GM23338 (cell line): ENCODE data around the gene NSD1. TPM values are rescaled to one million over a fixed set of nuclear protein-coding genes. Genes with fewer than 3 reads are reported as not detected.

Experiments
- ATAC-seq: fragments of 200-7000 bp; cut with Tn5 transposase; 3 replicates; pipeline ENCODE4 v1.9.1; 2020
- DNase-seq: peaks from one replicate; pipeline ENCODE4 v3.0.0-alpha.2; 2015; ENCODE audit warnings: low spot score
- H2AFZ ChIP-seq: fragments of 200-600 bp; sonication (generic); 2 replicates; pipeline ENCODE4 v1.8.0; 2016; ENCODE audit warnings: antibody characterized with exemption, mild to moderate bottlenecking, moderate library complexity
- H3F3A ChIP-seq: fragments of 200-600 bp; sonication (generic); replicated peaks from 2 replicates; pipeline ENCODE4 v1.8.0; 2017; ENCODE audit warnings: antibody characterized with exemption, mixed run types, low read depth
- H3K27ac ChIP-seq: fragments of 200-600 bp; sonication (generic); 2 replicates; pipeline ENCODE4 v1.6.1; 2016; ENCODE audit warnings: low read depth
- H3K27me3 ChIP-seq: fragments of 200-600 bp; sonication (generic); 2 replicates; pipeline ENCODE4 v1.8.0; 2016; ENCODE audit warnings: mild to moderate bottlenecking, mixed run types, moderate library complexity; ENCODE audit not compliant: insufficient read depth
- H3K36me3 ChIP-seq: fragments of 200-600 bp; sonication (generic); 2 replicates; pipeline ENCODE4 v1.8.0; 2016; ENCODE audit warnings: mild to moderate bottlenecking; ENCODE audit not compliant: insufficient read depth
- H3K4me1 ChIP-seq: fragments of 200-600 bp; sonication (generic); 2 replicates; pipeline ENCODE4 v1.8.0; 2016; ENCODE audit warnings: mild to moderate bottlenecking, moderate library complexity; ENCODE audit not compliant: insufficient read depth
- H3K4me2 ChIP-seq: fragments of 200-600 bp; sonication (generic); 2 replicates; pipeline ENCODE4 v1.7.1; 2017; ENCODE audit warnings: mixed run types
- H3K4me3 ChIP-seq: fragments of 200-600 bp; sonication (generic); 2 replicates; pipeline ENCODE4 v1.6.1; 2016; ENCODE audit warnings: mixed run types
- H3K79me2 ChIP-seq: fragments of 200-600 bp; sonication (generic); replicated peaks from 2 replicates; pipeline ENCODE4 v1.8.0; 2017; ENCODE audit warnings: mild to moderate bottlenecking; ENCODE audit not compliant: insufficient read depth
- H3K9me2 ChIP-seq: fragments of 200-600 bp; sonication (generic); 2 replicates; pipeline ENCODE4 v1.8.0; 2017; ENCODE audit not compliant: insufficient read depth
- H4K20me1 ChIP-seq: fragments of 200-600 bp; sonication (generic); replicated peaks from 2 replicates; pipeline ENCODE4 v1.8.0; 2017; ENCODE audit warnings: mild to moderate bottlenecking; ENCODE audit not compliant: insufficient read depth
- H3K27ac Mint-ChIP-seq: 2 replicates; pipeline ENCODE4 v1.8.0; 2020; ENCODE audit warnings: inconsistent platforms, mild to moderate bottlenecking, moderate library complexity, mixed read lengths
- H3K27me3 Mint-ChIP-seq: 3 replicates; pipeline ENCODE4 v1.8.0; 2022; ENCODE audit warnings: low read depth, mild to moderate bottlenecking, moderate library complexity, mixed read lengths, inconsistent platforms; ENCODE audit not compliant: insufficient read depth, poor library complexity
- H3K36me3 Mint-ChIP-seq: 3 replicates; pipeline ENCODE4 v1.8.0; 2021; ENCODE audit warnings: low read depth, mild to moderate bottlenecking, inconsistent platforms, moderate library complexity, mixed read lengths
- H3K4me1 Mint-ChIP-seq: 3 replicates; pipeline ENCODE4 v1.8.0; 2020; ENCODE audit warnings: mild to moderate bottlenecking, inconsistent platforms, mixed read lengths
- H3K4me3 Mint-ChIP-seq: 3 replicates; pipeline ENCODE4 v1.8.0; 2021; ENCODE audit warnings: moderate library complexity, mild to moderate bottlenecking, inconsistent platforms, mixed read lengths
- H3K9me3 Mint-ChIP-seq: 3 replicates; pipeline ENCODE4 v1.8.0; 2020; ENCODE audit warnings: moderate library complexity, mild to moderate bottlenecking, inconsistent platforms, mixed read lengths
- CREB1 ChIP-seq: fragments of 250-450 bp; sonication (Bioruptor Pico); IDR thresholded peaks from 2 replicates; pipeline ENCODE4 v1.5.0; 2020; ENCODE audit warnings: low read depth, mild to moderate bottlenecking, moderate library complexity
- CTCF ChIP-seq, 2 experiments: fragments of 200-600 bp in 1 of 2; sonication (generic) in 1 of 2; conservative IDR thresholded peaks; 2 replicates each; pipeline versions ENCODE4 v1.5.1 to v1.6.1; 2016 to 2017; ENCODE audit warnings: antibody characterized with exemption in 2 of 2, low read depth in 2 of 2, mild to moderate bottlenecking in 2 of 2, moderate library complexity in 1 of 2
- ETS1 ChIP-seq: IDR thresholded peaks from 2 replicates; pipeline ENCODE4 v1.6.1; 2016; ENCODE audit warnings: antibody characterized with exemption
- EZH2 ChIP-seq: fragments of 200-600 bp; sonication (generic); IDR thresholded peaks from one replicate; pipeline ENCODE4 v1.8.0; 2017; ENCODE audit warnings: antibody characterized with exemption, mild to moderate bottlenecking, low read depth; ENCODE audit not compliant: unreplicated experiment
- EZH2phosphoT487 ChIP-seq: fragments of 200-600 bp; sonication (generic); IDR thresholded peaks from one replicate; pipeline ENCODE4 v1.8.1; 2018; ENCODE audit warnings: antibody characterized with exemption; ENCODE audit not compliant: unreplicated experiment
- JUNB ChIP-seq: IDR thresholded peaks from one replicate; pipeline ENCODE4 v1.6.1; 2016; ENCODE audit warnings: antibody characterized with exemption; ENCODE audit not compliant: unreplicated experiment
- NANOG ChIP-seq: IDR thresholded peaks from 2 replicates; pipeline ENCODE4 v1.6.1; 2016; ENCODE audit warnings: antibody characterized with exemption, borderline replicate concordance
- POLR2AphosphoS5 ChIP-seq: IDR thresholded peaks from 2 replicates; pipeline ENCODE4 v1.6.1; 2016; ENCODE audit warnings: antibody characterized with exemption, low read depth
- REST ChIP-seq: IDR thresholded peaks from one replicate; pipeline ENCODE4 v1.6.1; 2018; ENCODE audit warnings: antibody characterized with exemption; ENCODE audit not compliant: unreplicated experiment
- STAT1 ChIP-seq: IDR thresholded peaks from one replicate; pipeline ENCODE4 v1.6.1; 2016; ENCODE audit warnings: antibody characterized with exemption; ENCODE audit not compliant: unreplicated experiment
- ZNF114 ChIP-seq: fragments of 250-450 bp; sonication (Bioruptor Pico); IDR thresholded peaks from 2 replicates; pipeline ENCODE4 v1.5.0; 2020; ENCODE audit warnings: mild to moderate bottlenecking, moderate library complexity
- ZNF331 ChIP-seq: fragments of 250-450 bp; sonication (Bioruptor Pico); IDR thresholded peaks from 2 replicates; pipeline ENCODE4 v1.5.0; 2020; ENCODE audit warnings: low read depth, mild to moderate bottlenecking, moderate library complexity
- ZNF462 ChIP-seq: fragments of 250-450 bp; sonication (Bioruptor Pico); IDR thresholded peaks from 2 replicates; pipeline ENCODE4 v1.5.0; 2020; ENCODE audit warnings: mild to moderate bottlenecking, moderate library complexity
- polyA plus RNA-seq: library from polyadenylated mRNA; unstranded; fragments of >200 nt; fragmentation: Nextera tagmentation; extraction: Ambion mirVana; gene quantifications from 2 replicates; pipeline ENCODE4 v1.2.1, GENCODE V29; 2016
- total RNA-seq: library from RNA; depleted of rRNA; stranded (reverse); fragments of >200 nt; shearing (Covaris generic); gene quantifications from 2 replicates; pipeline ENCODE4 v1.2.3, GENCODE V29; 2014

The NSD1 gene
- total and polyA plus RNA-seq, 2 experiments from 2014 or later, result 96.4 to 106 TPM

- no peak overlapping the region for H3K4me2 ChIP-seq
- Mint-ChIP-seq H3K4me3 (no peak overlapping the region), H3K27me3 (peaks cover 6% of the 10 kb centered on the region), H3K4me1 (no peaks in the 10 kb centered on the region), H3K27ac (peak overlapping the region; percentile 14; the same call in 1 of the 2 replicates), H3K36me3 (peaks cover 81% of the 10 kb centered on the region), H3K9me3 (no peaks in the 10 kb centered on the region)
- H3K27ac ChIP-seq, result peak overlapping the region; percentile 53
- H3K4me1 ChIP-seq, result no peaks in the 10 kb centered on the region
- H3F3A ChIP-seq, result peaks cover 15% of the 10 kb centered on the region; the same call in 1 of the 2 replicates
- no peaks in the 10 kb centered on the region for H3K9me2 ChIP-seq
- H2AFZ ChIP-seq, result no peak overlapping the region
- no peak overlapping the region for H3K4me3 ChIP-seq
- H3K79me2 ChIP-seq, result peaks cover 90% of the 10 kb centered on the region
- ATAC-seq (no peak), DNase-seq (no peak)
- peaks cover 36% of the 10 kb centered on the region for H4K20me1 ChIP-seq
- peaks cover 62% of the 10 kb centered on the region for H3K36me3 ChIP-seq
- H3K27me3 ChIP-seq, result no peaks in the 10 kb centered on the region
- no peak for TF ChIP-seq STAT1
- TF ChIP-seq JUNB, result no peak
- TF ChIP-seq NANOG, result no peak
- TF ChIP-seq EZH2, result no peak
- TF ChIP-seq CTCF (conservative IDR thresholded peaks at IDR 0.05; ENCODE audit: low read depth in 2 of 2), result no peak
- no peak for TF ChIP-seq REST
- TF ChIP-seq EZH2phosphoT487, result no peak
- no peak for TF ChIP-seq ETS1
- no peak for TF ChIP-seq POLR2AphosphoS5
- no peak for TF ChIP-seq CREB1 (CRISPR knock-in tag)
- TF ChIP-seq ZNF331 (CRISPR knock-in tag), result no peak
- no peak for TF ChIP-seq ZNF114 (CRISPR knock-in tag)
- no peak for TF ChIP-seq ZNF462 (CRISPR knock-in tag)
These were observed 61.9 kb downstream of the NSD1 start for GRCh38 chr5:177195307-177195952.
